HepG2 (cell line): ENCODE results near the gene PTGIS. TPM values are rescaled to one million over a fixed set of nuclear protein-coding genes. Genes with fewer than 3 reads are reported as not detected.
A peak's percentile ranks its signal among the peaks of the same experiment; 100 is the strongest.

Experiments
- AFF4 ChIP-seq: sonication (generic); formaldehyde crosslinking; IDR thresholded peaks from 2 replicates; pipeline ENCODE4 v1.4.0; 2020; ENCODE audit warnings: missing genetic modification reagents
- AKAP8 ChIP-seq: sonication (generic); formaldehyde crosslinking; IDR thresholded peaks from 2 replicates; pipeline ENCODE4 v1.5.1; 2020; ENCODE audit warnings: mild to moderate bottlenecking, missing genetic modification reagents
- ARID2 ChIP-seq: sonication (generic); formaldehyde crosslinking; IDR thresholded peaks from 2 replicates; pipeline ENCODE4 v1.8.1; 2022; ENCODE audit warnings: mild to moderate bottlenecking, missing genetic modification reagents, borderline replicate concordance
- CCAR2 ChIP-seq: fragments of 200-400 bp; formaldehyde crosslinking; optimal IDR thresholded peaks from 2 replicates; pipeline ENCODE3; 2018; ENCODE audit warnings: low read depth, mild to moderate bottlenecking, low read length, moderate library complexity
- CENPT ChIP-seq: sonication (generic); formaldehyde crosslinking; IDR thresholded peaks from 2 replicates; pipeline ENCODE4 v1.8.0; 2022; ENCODE audit warnings: low read depth, mild to moderate bottlenecking, moderate library complexity, missing genetic modification reagents
- CENPX ChIP-seq: sonication (generic); formaldehyde crosslinking; IDR thresholded peaks from 2 replicates; pipeline ENCODE4 v1.9.0; 2021; ENCODE audit warnings: mild to moderate bottlenecking, missing genetic modification reagents, moderate library complexity
- HDAC1 ChIP-seq: sonication (generic); formaldehyde crosslinking; IDR thresholded peaks from 2 replicates; pipeline ENCODE4 v1.5.1; 2020; ENCODE audit warnings: mild to moderate bottlenecking, missing genetic modification reagents
- KDM2A ChIP-seq: sonication (generic); formaldehyde crosslinking; IDR thresholded peaks from 2 replicates; pipeline ENCODE4 v1.4.0; 2020; ENCODE audit warnings: low read depth, missing genetic modification reagents, borderline replicate concordance
- KLF11 ChIP-seq: IDR thresholded peaks from 2 replicates; pipeline ENCODE4 v1.6.1; 2016; ENCODE audit warnings: missing compliant biosample characterization
- MAFK ChIP-seq, 2 experiments: IDR thresholded peaks in 1 of 2; conservative IDR thresholded peaks in 1 of 2; 2 replicates each; pipeline ENCODE4 v1.6.1; 2011; ENCODE audit warnings: improper control_type of control experiment in 2 of 2, low read length in 2 of 2
- MAZ ChIP-seq, 2 experiments: sonication (generic) in 1 of 2; formaldehyde crosslinking in 1 of 2; IDR thresholded peaks; 2 replicates each; pipeline versions ENCODE4 v1.5.0 to v1.6.1; 2012 to 2020; ENCODE audit warnings: low read depth in 2 of 2, mild to moderate bottlenecking in 2 of 2, borderline replicate concordance in 1 of 2, improper control_type of control experiment in 1 of 2, low read length in 1 of 2, missing genetic modification reagents in 1 of 2, moderate library complexity in 1 of 2
- SMC3 ChIP-seq: IDR thresholded peaks from 2 replicates; pipeline ENCODE4 v1.6.1; 2011; ENCODE audit warnings: low read length, improper control_type of control experiment
- ZBTB46 ChIP-seq: sonication (generic); formaldehyde crosslinking; IDR thresholded peaks from 2 replicates; pipeline ENCODE4 v1.4.0; 2020; ENCODE audit warnings: mild to moderate bottlenecking, missing genetic modification reagents, borderline replicate concordance
- ZNF143 ChIP-seq: sonication (generic); formaldehyde crosslinking; IDR thresholded peaks from 2 replicates; pipeline ENCODE4 v1.4.0; 2020; ENCODE audit warnings: missing genetic modification reagents
- ZNF547 ChIP-seq: sonication (generic); formaldehyde crosslinking; IDR thresholded peaks from 2 replicates; pipeline ENCODE4 v1.5.1; 2020; ENCODE audit warnings: mild to moderate bottlenecking, missing genetic modification reagents
- ZNF569 ChIP-seq: sonication (generic); formaldehyde crosslinking; IDR thresholded peaks from 2 replicates; pipeline ENCODE4 v1.5.0; 2020; ENCODE audit warnings: mild to moderate bottlenecking, missing genetic modification reagents, moderate library complexity, borderline replicate concordance
- ZNF574 ChIP-seq: sonication (generic); formaldehyde crosslinking; IDR thresholded peaks from 2 replicates; pipeline ENCODE4 v1.4.0; 2020; ENCODE audit warnings: missing genetic modification reagents
- ZNF644 ChIP-seq: IDR thresholded peaks from 2 replicates; pipeline ENCODE4 v1.6.1; 2016; ENCODE audit warnings: low read depth
- ZNF713 ChIP-seq: sonication (generic); formaldehyde crosslinking; IDR thresholded peaks from 2 replicates; pipeline ENCODE4 v1.4.0; 2020; ENCODE audit warnings: mild to moderate bottlenecking, missing genetic modification reagents
- ZNF75D ChIP-seq: sonication (generic); formaldehyde crosslinking; IDR thresholded peaks from 2 replicates; pipeline ENCODE4 v1.8.1; 2023; ENCODE audit warnings: missing genetic modification reagents, mild to moderate bottlenecking, borderline replicate concordance
- ZSCAN29 ChIP-seq: sonication (generic); formaldehyde crosslinking; conservative IDR thresholded peaks from 2 replicates; pipeline ENCODE4 v1.4.0; 2020; ENCODE audit warnings: mild to moderate bottlenecking, missing genetic modification reagents
- polyA plus RNA-seq, 8 experiments: library from polyadenylated mRNA; depleted of rRNA in 3 of 8; stranded (reverse) in 7 of 8; unstranded in 1 of 8; fragments of >200 nt; fragmentation: Illumina TruSeq in 4 of 8; extraction: Trizol in 4 of 8; gene quantifications; 2 replicates each; pipeline versions ENCODE4 v1.2.1 to v1.2.3, GENCODE V29; 2011 to 2016; ENCODE audit warnings: low read depth in 4 of 8, missing spikeins in 1 of 8, mixed read lengths in 1 of 8; ENCODE audit not compliant: insufficient read depth in 1 of 8
- total RNA-seq, 5 experiments: library from RNA; depleted of rRNA; stranded (reverse); fragments of >200 nt; fragmentation: Illumina TruSeq; extraction: Trizol; gene quantifications; 2 replicates each; pipeline ENCODE4 v1.2.3, GENCODE V29; 2016; ENCODE audit warnings: low read depth in 1 of 5

Gene PTGIS
- total and polyA plus RNA-seq, 2 of the 13 experiments (the other 11 are each of a cell fraction or from before 2014, with no cell fraction given) = not detected

GRCh38 chr20:49615401-49616153 lies 47.6 kb upstream of the PTGIS start (continued):
- TF ChIP-seq CCAR2 = no peak
- TF ChIP-seq ARID2 (CRISPR knock-in tag) = no peak
- no peak for TF ChIP-seq KLF11 (CRISPR knock-in tag)
- TF ChIP-seq ZSCAN29 (CRISPR knock-in tag) = no peak; the same call in 1 of the 2 replicates
- no peak for TF ChIP-seq ZNF75D (CRISPR knock-in tag)
- TF ChIP-seq ZNF713 (CRISPR knock-in tag) = no peak
- peak; percentile 25 to 67; a peak in 3 of 4 replicates for TF ChIP-seq MAFK (conservative IDR thresholded peaks at IDR 0.05 in 1 of 2, IDR thresholded peaks at IDR 0.05 in 1 of 2; ENCODE audit: low read length in 2 of 2)
- no peak for TF ChIP-seq ZNF644 (CRISPR knock-in tag)
- TF ChIP-seq KDM2A (CRISPR knock-in tag) = no peak; the same call in 1 of the 2 replicates
- no peak for TF ChIP-seq ZNF547 (CRISPR knock-in tag)
- TF ChIP-seq ZNF574 (CRISPR knock-in tag) = peak; percentile 40; the same call in 1 of the 2 replicates
- no peak for TF ChIP-seq CENPX (CRISPR knock-in tag)
- TF ChIP-seq ZNF143 (CRISPR knock-in tag) = no peak
- no peak for TF ChIP-seq MAZ (IDR thresholded peaks at IDR 0.05; ENCODE audit: borderline replicate concordance, low read depth, low read length)
- TF ChIP-seq MAZ (CRISPR knock-in tag; IDR thresholded peaks at IDR 0.05; ENCODE audit: low read depth) = no peak
- TF ChIP-seq CENPT (CRISPR knock-in tag) = no peak
- TF ChIP-seq SMC3 = no peak
- no peak for TF ChIP-seq ZNF569 (CRISPR knock-in tag)
- TF ChIP-seq AKAP8 (CRISPR knock-in tag) = no peak
- no peak for TF ChIP-seq AFF4 (CRISPR knock-in tag)
- TF ChIP-seq HDAC1 = 0 out of 2 replicates have a peak, but pooled peaks have one; percentile 15
- no peak for TF ChIP-seq ZBTB46
